Endothelial cell of umbilical vein (primary cell): Measurements from ENCODE around the gene PRPF38B. TPM values are rescaled to one million over a fixed set of nuclear protein-coding genes. Genes with fewer than 3 reads are reported as not detected.

Experiments
- BruUV-seq: library from RNA; stranded (reverse); fragments of 400-500 nt; replicated peaks from 2 replicates; lab custom pipeline; 2021; lab: Mats Ljungman, UMichigan
- CTCF ChIA-PET: fragments of 300-600, 350-600 bp; sonication (Branson Sonifier 250); formaldehyde crosslinking; loops from one replicate; lab custom pipeline; 2021; ENCODE audit warnings: antibody characterized with exemption, inconsistent platforms; lab: Charles Lee
- POLR2A ChIA-PET: fragments of 300-600, 350-600 bp; sonication (Branson Sonifier 250); formaldehyde crosslinking; loops from one replicate; lab custom pipeline; 2021; ENCODE audit warnings: antibody characterized with exemption, inconsistent platforms; lab: Charles Lee
- DNase-seq: peaks from one replicate; pipeline ENCODE4 v3.0.0-alpha.2; 2011; ENCODE audit warnings: low read depth, low spot score
- FAIRE-seq: peaks from 2 replicates; lab custom pipeline; 2011; peaks lifted over from hg19 to GRCh38; lab: Jason Lieb, UNC
- H2AFZ ChIP-seq: 2 replicates; pipeline ENCODE4 v1.6.0; 2012; ENCODE audit warnings: low read depth, low read length, control low read depth, inconsistent platforms
- H3K27ac ChIP-seq: 2 replicates; pipeline ENCODE4 v1.5.1; 2011; ENCODE audit warnings: low read depth, mild to moderate bottlenecking, control low read depth, low read length, moderate library complexity; ENCODE audit not compliant: insufficient read depth
- H3K27me3 ChIP-seq, 2 experiments: 2 replicates each; pipeline versions ENCODE4 v1.6.0 to v1.6.1; 2011; ENCODE audit warnings: low read length in 2 of 2, mixed read lengths in 1 of 2; ENCODE audit not compliant: control insufficient read depth in 2 of 2, insufficient read depth in 2 of 2
- H3K36me3 ChIP-seq, 2 experiments: 2 replicates in 1 of 2; 3 replicates in 1 of 2; pipeline ENCODE4 v1.5.1; 2011; ENCODE audit warnings: low read length in 2 of 2, mild to moderate bottlenecking in 1 of 2, moderate library complexity in 1 of 2; ENCODE audit not compliant: control insufficient read depth in 2 of 2, insufficient read depth in 2 of 2; ENCODE audit errors: extremely low read depth in 1 of 2
- H3K4me1 ChIP-seq: 3 replicates; pipeline ENCODE4 v1.5.1; 2011; ENCODE audit warnings: mild to moderate bottlenecking, low read length; ENCODE audit not compliant: control insufficient read depth, insufficient read depth; ENCODE audit errors: extremely low read depth
- H3K4me2 ChIP-seq: 2 replicates; pipeline ENCODE4 v1.6.1; 2011; ENCODE audit warnings: low read length, control low read depth, mixed read lengths; ENCODE audit not compliant: insufficient read depth
- H3K4me3 ChIP-seq, 3 experiments: fragments of 200-600 bp in 1 of 3; sonication (generic), shearing (Covaris generic) in 1 of 3; replicated peaks in 1 of 3; 2 replicates each; pipeline ENCODE4 v1.5.1; 2011 to 2016; ENCODE audit warnings: control low read depth in 3 of 3, low read length in 3 of 3, mild to moderate bottlenecking in 2 of 3, inconsistent platforms in 1 of 3, low read depth in 1 of 3, moderate library complexity in 1 of 3; ENCODE audit not compliant: insufficient read depth in 1 of 3
- H3K79me2 ChIP-seq: 2 replicates; pipeline ENCODE4 v1.6.0; 2012; ENCODE audit warnings: low read length, inconsistent platforms; ENCODE audit not compliant: control insufficient read depth, insufficient read depth
- H3K9ac ChIP-seq: replicated peaks from 2 replicates; pipeline ENCODE3; 2011; ENCODE audit warnings: low read length, control low read depth; ENCODE audit not compliant: insufficient read depth; ENCODE audit errors: extremely low read depth
- H3K9me1 ChIP-seq: replicated peaks from 3 replicates; pipeline ENCODE4 v1.6.0; 2011; ENCODE audit warnings: mild to moderate bottlenecking, low read length; ENCODE audit not compliant: control insufficient read depth, insufficient read depth; ENCODE audit errors: extremely low read depth
- H3K9me3 ChIP-seq: replicated peaks from 2 replicates; pipeline ENCODE4 v1.5.1; 2012; ENCODE audit warnings: low read length, inconsistent platforms; ENCODE audit not compliant: control insufficient read depth, insufficient read depth
- H4K20me1 ChIP-seq: replicated peaks from 2 replicates; pipeline ENCODE3; 2011; ENCODE audit warnings: mild to moderate bottlenecking, low read length; ENCODE audit not compliant: control insufficient read depth, insufficient read depth; ENCODE audit errors: extremely low read depth
- CTCF ChIP-seq, 2 donors: IDR thresholded peaks; 1 replicate in 1 of 2; 2 replicates in 1 of 2; pipeline ENCODE4 v1.5.1; 2011; ENCODE audit warnings: low read length in 2 of 2, mild to moderate bottlenecking in 2 of 2, moderate library complexity in 2 of 2, control low read depth in 1 of 2, inconsistent platforms in 1 of 2, low read depth in 1 of 2; ENCODE audit not compliant: insufficient read depth in 1 of 2; ENCODE audit errors: extremely low read depth in 1 of 2
- FOS ChIP-seq: IDR thresholded peaks from 2 replicates; pipeline ENCODE4 v1.6.1; 2011; ENCODE audit warnings: mild to moderate bottlenecking, low read length, moderate library complexity, borderline replicate concordance; ENCODE audit not compliant: insufficient read depth
- GATA2 ChIP-seq: IDR thresholded peaks from 2 replicates; pipeline ENCODE4 v1.7.0; 2011; ENCODE audit warnings: low read depth, mild to moderate bottlenecking, moderate library complexity, mixed read lengths, low read length; ENCODE audit not compliant: insufficient read length, insufficient read depth
- JUN ChIP-seq: IDR thresholded peaks from 2 replicates; pipeline ENCODE4 v1.6.1; 2011; ENCODE audit warnings: borderline replicate concordance, low read depth; ENCODE audit not compliant: insufficient read length, insufficient read depth
- MAX ChIP-seq: IDR thresholded peaks from 2 replicates; pipeline ENCODE4 v1.6.1; 2011; ENCODE audit not compliant: insufficient read depth, insufficient read length
- MYC ChIP-seq: IDR thresholded peaks from one replicate; pipeline ENCODE4 v1.6.1; 2011; ENCODE audit warnings: mild to moderate bottlenecking, low read depth, low read length
- POLR2A ChIP-seq: IDR thresholded peaks from 2 replicates; pipeline ENCODE4 v1.6.1; 2012; ENCODE audit warnings: low read depth, mild to moderate bottlenecking, control low read depth, low read length
- POLR2AphosphoS5 ChIP-seq: IDR thresholded peaks from 2 replicates; pipeline ENCODE4 v1.6.1; 2012; ENCODE audit warnings: low read depth, mild to moderate bottlenecking, control low read depth, low read length, moderate library complexity; ENCODE audit not compliant: insufficient read depth
- dilution Hi-C: fragments of 300-500 bp; cut with MboI; formaldehyde crosslinking; loops from one replicate; pipeline ENCODE4 v1.15.0; 2019; ENCODE audit warnings: low sequenced_read_pairs; ENCODE audit not compliant: extremely low pct_ligation_motif_present
- intact Hi-C: fragments of 100-400 bp; cut with micrococcal nuclease; formaldehyde crosslinking; loops from one replicate; pipeline ENCODE4 v1.10.0; 2022
- polyA plus RNA-seq, 4 experiments: library from polyadenylated mRNA; depleted of rRNA in 3 of 4; stranded (reverse) in 3 of 4; unstranded in 1 of 4; fragments of >200 nt; gene quantifications; 2 replicates each; pipeline versions ENCODE4 v1.2.1 to v1.2.3, GENCODE V29; 2011 to 2012; ENCODE audit warnings: missing spikeins in 1 of 4
- total RNA-seq: library from RNA; stranded (reverse); gene quantifications from 2 replicates; pipeline ENCODE4 v1.2.3, GENCODE V29; 2021

The PRPF38B gene
- total and polyA plus RNA-seq, 2 donors (not counting 3 experiments of a cell fraction or from before 2014, with no cell fraction given), result 19.3 to 46.6 TPM

DNA sequence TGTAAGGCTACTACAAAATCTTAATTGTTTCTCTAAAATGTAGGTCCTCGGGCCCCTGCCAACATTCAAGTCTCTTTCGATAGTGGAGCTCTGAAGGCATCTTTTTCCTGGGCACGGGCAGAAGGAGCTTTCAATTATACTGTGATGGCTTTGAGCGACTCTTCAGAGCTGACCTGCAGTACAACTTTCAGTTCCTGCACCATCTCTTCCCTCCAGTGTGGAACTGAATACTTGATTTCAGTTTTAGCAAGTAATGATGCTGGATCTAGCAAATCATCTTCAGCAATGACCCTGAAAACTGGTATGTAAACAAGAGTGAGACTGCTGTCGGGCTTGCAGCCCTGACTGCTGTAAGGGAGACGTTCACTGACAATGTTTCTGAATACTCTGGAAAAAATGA is 30.2 kb downstream of the PRPF38B start:
- H3K36me3 ChIP-seq, result no peaks in the 10 kb centered on the region
- no peak overlapping the region for H3K9ac ChIP-seq
- intact Hi-C loops (no loop called here), dilution Hi-C loops (no loop called here)
- H4K20me1 ChIP-seq, result no peaks in the 10 kb centered on the region
- no TSS peak for BruUV-seq
- H3K4me2 ChIP-seq, result no peak overlapping the region
- H3K9me1 ChIP-seq, result no peaks in the 10 kb centered on the region
- POLR2A ChIA-PET, result no interaction called here
- no peaks in the 10 kb centered on the region for H3K79me2 ChIP-seq
- H3K4me3 ChIP-seq, result no peak overlapping the region
- no peak for FAIRE-seq
- no peak for TF ChIP-seq FOS
- TF ChIP-seq POLR2AphosphoS5, result no peak
- no peak for TF ChIP-seq POLR2A
- H3K27me3 ChIP-seq, result peaks cover 0 to 3% of the 10 kb centered on the region in 2 experiments
- no peak for DNase-seq
- H3K27ac ChIP-seq, result no peak overlapping the region
- CTCF ChIA-PET, result interaction anchor here (1.4 kb wide), 1 partner anchor 30 kb away, joined by 3 read pairs; the partner anchor contains the start of gene PRPF38B
- H3K4me1 ChIP-seq, result peaks cover 15% of the 10 kb centered on the region
- H2AFZ ChIP-seq, result no peak overlapping the region
- no peaks in the 10 kb centered on the region for H3K9me3 ChIP-seq

GRCh38 chr1:108725906-108726305 is 33.8 kb downstream of the PRPF38B start:
- TF ChIP-seq GATA2, result no peak
- TF ChIP-seq FOS, result no peak
- TF ChIP-seq MYC, result no peak
- no peak for TF ChIP-seq POLR2AphosphoS5
- no peak for TF ChIP-seq JUN
- no peak for TF ChIP-seq MAX
- TF ChIP-seq POLR2A, result no peak
- no peak for TF ChIP-seq CTCF (IDR thresholded peaks at IDR 0.05; ENCODE audit: extremely low read depth in 1 of 2, insufficient read depth in 1 of 2, low read depth in 1 of 2, low read length in 2 of 2)
- no peak for FAIRE-seq
- Histone ChIP-seq H3K27me3 (peaks cover 0 to 9% of the 10 kb centered on the region in 2 experiments), H3K27ac (no peak overlapping the region), H2AFZ (no peak overlapping the region), H3K9ac (no peak overlapping the region), H3K36me3 (no peaks in the 10 kb centered on the region), H3K9me1 (no peaks in the 10 kb centered on the region), H3K9me3 (no peaks in the 10 kb centered on the region), H3K4me3 (no peak overlapping the region), H3K79me2 (no peaks in the 10 kb centered on the region), H3K4me2 (no peak overlapping the region), H3K4me1 (peaks cover 3% of the 10 kb centered on the region), H4K20me1 (no peaks in the 10 kb centered on the region)
- ChIA-PET POLR2A (no interaction called here), CTCF (no interaction called here)
- DNase-seq, result no peak
- dilution Hi-C loops, result no loop called here
- intact Hi-C loops, result no loop called here
- BruUV-seq, result no TSS peak
